ENCODE data around the gene MAN1B1.
A peak's percentile ranks its signal among the peaks of the same experiment; 100 is the strongest.

Gene MAN1B1

DNA sequence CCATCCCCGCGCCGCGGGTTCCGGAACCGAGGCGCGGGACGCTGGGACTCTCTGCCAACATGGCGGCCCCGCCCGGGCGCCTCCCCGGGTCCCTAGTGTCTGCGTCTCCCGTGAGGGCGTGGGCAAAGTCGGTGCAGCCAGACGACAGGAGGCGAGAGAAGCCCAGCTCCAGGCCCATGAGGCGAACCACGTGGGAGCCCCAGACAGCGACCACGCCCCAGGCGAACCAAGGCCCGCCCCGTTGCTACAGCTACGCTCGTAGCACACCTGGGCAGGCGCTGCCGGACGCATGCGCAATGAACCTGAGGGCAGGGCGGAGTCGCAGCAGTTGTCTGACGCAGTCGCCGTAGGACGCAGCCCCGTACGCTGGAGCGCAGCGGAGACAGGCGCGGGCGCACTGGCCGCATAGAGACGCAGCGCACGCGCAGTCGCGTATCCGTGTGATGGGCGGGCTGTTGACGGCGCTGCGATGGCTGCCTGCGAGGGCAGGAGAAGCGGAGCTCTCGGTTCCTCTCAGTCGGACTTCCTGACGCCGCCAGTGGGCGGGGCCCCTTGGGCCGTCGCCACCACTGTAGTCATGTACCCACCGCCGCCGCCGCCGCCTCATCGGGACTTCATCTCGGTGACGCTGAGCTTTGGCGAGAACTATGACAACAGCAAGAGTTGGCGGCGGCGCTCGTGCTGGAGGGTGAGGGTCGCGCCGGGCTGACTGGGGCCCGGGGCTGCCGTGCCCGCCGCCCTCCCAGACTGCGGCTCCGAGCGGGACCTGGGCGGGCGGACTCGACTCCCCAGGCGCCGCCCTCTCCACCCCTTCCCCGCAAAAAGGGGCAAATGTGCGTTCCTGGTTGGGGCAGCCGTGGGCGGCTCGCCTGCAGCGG is at the start of gene MAN1B1:
MAN1B1 (plus strand) TSS at position 455 of the 878 bp plus-strand sequence; CDS start at position 470, 15 bp downstream.
- H3K27ac Mint-ChIP-seq = peak within 1 kb of the TSS; percentile 90

DNA sequence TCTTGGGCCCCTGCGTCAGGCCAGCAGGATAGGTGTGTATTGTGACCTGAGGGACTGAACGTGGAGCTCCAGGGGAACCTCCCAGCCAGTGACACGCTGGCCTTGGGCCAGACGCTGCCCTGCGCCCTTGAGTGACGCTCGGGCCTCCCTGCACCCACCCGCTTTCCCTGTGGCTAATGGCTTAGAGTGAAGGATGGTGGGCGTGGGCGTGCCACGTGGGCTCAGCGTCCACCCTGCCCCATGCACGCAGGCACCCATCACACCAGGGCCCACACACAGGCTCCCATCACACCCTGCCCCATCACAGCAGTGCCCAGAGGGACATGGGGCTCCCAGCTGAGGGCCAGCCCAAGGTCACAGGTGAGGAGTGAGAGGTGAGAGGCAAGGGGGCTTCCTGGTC is 49.8 kb upstream of the MAN1B1 start:
- Mint-ChIP-seq H3K4me1 (ENCODE audit: low read depth) (peaks cover 20% of the 10 kb centered on the region), H3K4me3 (no peak overlapping the region), H3K27me3 (ENCODE audit: low read depth) (no peaks in the 10 kb centered on the region), H3K27ac (no peak overlapping the region), H3K9me3 (no peaks in the 10 kb centered on the region), H3K36me3 (ENCODE audit: low read depth) (no peaks in the 10 kb centered on the region)

More for the DNA sequence above, at the start of gene MAN1B1:
- Mint-ChIP-seq H3K36me3 (ENCODE audit: low read depth) (peaks cover 15% of the 10 kb centered on the region), H3K9me3 (no peaks in the 10 kb centered on the region), H3K27me3 (ENCODE audit: low read depth) (no peaks in the 10 kb centered on the region), H3K4me1 (ENCODE audit: low read depth) (peaks cover 28% of the 10 kb centered on the region), H3K4me3 (peak within 1 kb of the TSS; percentile 93)

DNA sequence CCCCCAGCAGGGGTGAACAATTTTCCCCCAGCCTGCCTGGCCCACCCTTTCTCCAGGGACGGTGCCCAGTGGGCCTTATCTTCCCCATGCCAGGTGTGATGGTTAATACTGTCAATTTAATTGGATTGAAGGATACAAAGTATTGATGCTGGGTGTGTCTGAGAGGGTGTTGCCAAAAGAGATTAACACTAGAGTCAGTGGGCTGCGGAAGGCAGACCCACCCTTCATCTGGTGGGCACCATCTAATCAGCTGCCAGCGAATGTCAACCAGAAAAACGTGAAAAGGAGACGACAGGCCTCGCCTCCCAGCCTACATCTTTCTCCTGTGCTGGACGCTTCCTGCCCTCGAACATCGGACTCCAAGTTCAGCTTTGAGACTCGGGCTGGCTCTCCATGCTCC is 49.3 kb upstream of the MAN1B1 start:
- no peaks in the 10 kb centered on the region for H3K27me3 Mint-ChIP-seq (ENCODE audit: low read depth)
- no peak overlapping the region for H3K4me3 Mint-ChIP-seq
- H3K36me3 Mint-ChIP-seq (ENCODE audit: low read depth) = no peaks in the 10 kb centered on the region
- H3K9me3 Mint-ChIP-seq = no peaks in the 10 kb centered on the region
- H3K27ac Mint-ChIP-seq = no peak overlapping the region
- H3K4me1 Mint-ChIP-seq (ENCODE audit: low read depth) = peaks cover 17% of the 10 kb centered on the region

DNA sequence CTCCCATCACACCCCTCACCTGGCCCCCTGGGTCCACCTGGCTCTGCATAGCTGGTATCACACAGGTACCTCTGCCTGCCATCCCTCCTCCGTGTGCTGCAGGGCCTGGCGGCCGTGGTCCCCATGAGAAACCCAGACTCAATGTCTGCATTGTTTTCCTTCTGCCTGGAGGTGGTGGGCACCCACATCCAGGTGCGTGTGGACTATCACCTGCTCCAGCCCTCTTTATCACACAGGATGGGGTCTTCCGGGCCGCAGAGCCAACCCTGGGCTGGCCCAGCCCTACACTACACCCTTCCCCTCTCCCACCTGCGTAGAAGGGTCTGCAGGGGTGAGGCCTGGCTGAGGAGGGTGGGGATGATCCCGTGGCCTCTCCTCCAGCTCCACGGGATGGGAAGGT is 47.9 kb upstream of the MAN1B1 start:
- no peak overlapping the region for H3K4me3 Mint-ChIP-seq
- H3K36me3 Mint-ChIP-seq (ENCODE audit: low read depth) = no peaks in the 10 kb centered on the region
- peaks cover 9% of the 10 kb centered on the region for H3K4me1 Mint-ChIP-seq (ENCODE audit: low read depth)
- no peaks in the 10 kb centered on the region for H3K9me3 Mint-ChIP-seq
- no peaks in the 10 kb centered on the region for H3K27me3 Mint-ChIP-seq (ENCODE audit: low read depth)
- no peak overlapping the region for H3K27ac Mint-ChIP-seq

DNA sequence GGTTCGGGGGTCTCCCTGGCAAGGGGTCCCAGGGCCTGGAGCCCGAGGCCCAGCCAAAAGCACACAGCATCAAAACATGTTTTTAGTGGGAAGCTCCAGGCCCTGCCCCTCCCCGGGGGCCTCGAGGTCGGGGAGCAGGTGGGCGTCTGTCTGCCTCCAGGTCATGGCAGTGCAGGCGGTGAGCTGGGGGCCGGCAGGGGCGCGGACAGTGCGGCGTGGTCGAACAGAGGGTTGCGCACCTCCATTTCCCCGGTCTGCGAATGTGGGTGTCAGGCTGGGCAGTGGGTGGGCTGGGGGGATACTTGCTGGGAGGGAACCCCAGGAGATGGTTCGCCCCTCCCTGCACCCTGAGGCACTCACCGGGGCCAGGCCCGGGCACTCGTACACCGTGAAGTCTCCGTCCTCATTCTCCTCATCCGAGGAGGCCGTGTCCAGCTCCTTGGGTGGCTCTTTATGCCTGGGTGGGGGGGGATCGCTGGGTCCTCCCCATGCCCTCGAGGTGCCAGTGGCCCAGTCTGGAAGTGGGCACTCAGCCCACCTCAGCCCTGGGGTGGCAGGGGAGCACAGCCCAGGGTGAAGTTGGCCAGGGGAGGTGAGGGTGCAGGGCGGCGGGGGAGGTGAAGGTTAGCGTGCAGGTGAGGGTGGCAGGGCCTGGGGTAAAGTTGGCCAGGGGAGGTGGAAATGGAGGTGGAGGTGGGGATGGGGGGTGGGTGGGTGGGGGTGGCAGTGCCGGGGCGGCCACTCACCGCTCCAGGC is 47.0 kb upstream of the MAN1B1 start:
- H3K4me1 Mint-ChIP-seq (ENCODE audit: low read depth) = peaks cover 5% of the 10 kb centered on the region
- no peaks in the 10 kb centered on the region for H3K36me3 Mint-ChIP-seq (ENCODE audit: low read depth)
- H3K4me3 Mint-ChIP-seq = no peak overlapping the region
- peaks cover 4% of the 10 kb centered on the region for H3K27me3 Mint-ChIP-seq (ENCODE audit: low read depth)
- H3K9me3 Mint-ChIP-seq = no peaks in the 10 kb centered on the region
- no peak overlapping the region for H3K27ac Mint-ChIP-seq

DNA sequence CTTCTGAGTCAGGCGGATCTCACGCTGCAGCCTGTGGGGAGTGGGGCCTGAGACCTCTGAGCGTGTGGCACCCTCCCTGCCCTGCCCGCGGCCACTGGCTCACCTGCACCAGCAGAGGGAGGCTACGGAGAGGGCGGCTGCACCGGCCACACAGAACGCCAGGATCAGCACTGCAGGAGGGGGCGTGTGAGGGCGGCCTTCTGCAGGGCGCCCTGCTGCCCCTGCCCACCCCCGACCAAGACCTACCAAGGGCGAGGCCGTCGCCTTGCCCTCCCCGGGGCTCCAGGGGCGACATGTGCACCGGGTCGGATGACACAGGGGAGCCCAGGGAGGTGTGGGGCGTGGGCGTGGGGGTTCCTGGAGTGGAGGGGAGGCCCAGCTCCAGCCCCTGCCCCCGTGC is 46.2 kb upstream of the MAN1B1 start:
- Mint-ChIP-seq H3K36me3 (ENCODE audit: low read depth) (no peaks in the 10 kb centered on the region), H3K27ac (no peak overlapping the region), H3K4me1 (ENCODE audit: low read depth) (peaks cover 3% of the 10 kb centered on the region), H3K9me3 (no peaks in the 10 kb centered on the region), H3K27me3 (ENCODE audit: low read depth) (peaks cover 8% of the 10 kb centered on the region), H3K4me3 (no peak overlapping the region)

DNA sequence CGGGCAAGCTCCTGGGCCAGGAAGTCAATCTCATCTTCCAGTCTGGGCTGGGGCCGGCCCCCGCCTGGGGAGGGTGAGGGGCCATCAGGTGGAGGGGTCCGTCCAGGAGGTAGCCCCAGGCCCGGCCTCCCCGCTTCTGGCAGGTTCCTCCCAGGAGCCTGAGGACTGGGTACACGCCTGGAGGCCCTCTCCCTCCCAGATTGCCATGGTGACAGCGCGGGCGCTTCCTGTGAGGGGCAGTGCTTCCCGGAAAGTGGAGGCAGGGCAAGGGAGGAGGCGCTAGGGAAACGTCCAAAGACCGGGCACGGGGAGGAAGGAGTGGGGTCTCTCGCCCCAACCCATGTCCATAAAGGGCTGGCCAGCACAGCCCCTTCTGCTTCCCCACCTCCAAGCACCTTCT is 45.7 kb upstream of the MAN1B1 start:
- peaks cover 3% of the 10 kb centered on the region for H3K4me1 Mint-ChIP-seq (ENCODE audit: low read depth)
- no peak overlapping the region for H3K4me3 Mint-ChIP-seq
- no peak overlapping the region for H3K27ac Mint-ChIP-seq
- no peaks in the 10 kb centered on the region for H3K36me3 Mint-ChIP-seq (ENCODE audit: low read depth)
- H3K9me3 Mint-ChIP-seq = no peaks in the 10 kb centered on the region
- H3K27me3 Mint-ChIP-seq (ENCODE audit: low read depth) = peaks cover 8% of the 10 kb centered on the region

DNA sequence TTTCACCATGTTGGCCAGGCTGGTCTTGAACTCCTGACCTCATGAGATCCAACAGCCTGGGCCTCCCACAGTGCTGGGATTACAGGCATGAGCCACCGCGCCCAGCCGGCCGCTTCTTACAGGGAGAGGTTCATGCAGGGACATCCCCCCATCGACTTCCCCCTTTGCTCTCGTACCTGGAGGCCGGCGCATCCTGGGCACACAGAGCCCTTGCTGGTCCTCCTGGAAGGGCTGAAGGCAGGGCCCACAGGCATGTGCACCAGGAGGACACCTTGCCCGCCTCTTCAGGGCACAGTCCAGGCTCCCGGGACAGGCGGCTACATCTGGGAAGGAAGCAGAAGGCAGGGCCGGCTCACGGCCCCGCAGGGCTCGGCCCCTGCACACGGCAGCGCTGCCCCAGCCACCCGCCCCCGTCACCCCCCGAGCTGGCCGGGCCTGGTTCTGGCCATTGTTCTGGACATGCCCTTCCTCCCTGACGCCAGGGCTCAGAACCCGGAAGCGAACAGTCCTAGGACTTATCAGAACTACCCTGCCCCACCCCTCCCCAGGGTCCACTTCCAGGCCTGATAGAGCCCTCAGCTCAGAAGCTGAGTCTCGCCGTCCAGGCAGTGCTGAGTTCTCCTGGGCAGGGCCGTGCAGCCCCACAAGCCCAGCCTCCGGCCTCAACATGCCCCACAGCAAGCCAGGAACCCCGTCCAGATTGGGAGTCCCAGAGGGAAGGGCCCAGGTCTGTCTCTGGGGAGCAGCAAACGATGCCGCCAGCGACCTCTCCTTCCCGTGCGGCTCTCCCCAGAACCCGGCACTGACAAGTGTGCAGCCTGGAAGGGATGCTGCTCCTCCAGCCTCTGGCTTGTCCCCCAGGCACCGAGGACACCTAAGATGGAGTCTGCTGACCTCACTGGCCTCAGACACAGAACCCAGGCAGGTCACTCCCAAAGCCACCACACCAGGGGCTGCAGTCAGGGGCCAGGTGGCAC is 43.7 kb upstream of the MAN1B1 start:
- peaks cover 22% of the 10 kb centered on the region for H3K27me3 Mint-ChIP-seq (ENCODE audit: low read depth)

DNA sequence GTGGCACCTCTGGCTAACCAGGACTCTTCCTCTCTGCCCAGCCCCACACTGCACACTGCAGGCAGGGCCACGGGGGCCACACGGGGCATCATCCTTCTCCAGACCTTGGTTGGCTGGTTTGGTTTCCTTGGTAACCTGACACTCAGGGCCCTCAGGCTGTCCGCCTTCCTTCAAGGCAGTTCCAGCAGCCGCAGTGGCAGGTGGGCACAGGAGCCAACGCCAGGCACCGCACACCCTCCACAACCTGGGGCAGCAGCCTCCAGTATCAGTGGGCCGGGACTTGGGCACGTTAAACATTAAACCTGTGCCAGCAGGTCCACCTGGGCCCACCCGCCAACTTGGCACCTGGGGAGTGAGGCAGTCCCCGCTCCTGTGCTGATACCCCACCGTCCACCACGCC is 42.7 kb upstream of the MAN1B1 start:
- H3K9me3 Mint-ChIP-seq = no peaks in the 10 kb centered on the region
- H3K36me3 Mint-ChIP-seq (ENCODE audit: low read depth) = no peaks in the 10 kb centered on the region
- H3K4me1 Mint-ChIP-seq (ENCODE audit: low read depth) = peaks cover 3% of the 10 kb centered on the region
- peak overlapping the region; percentile 78 for H3K4me3 Mint-ChIP-seq
- H3K27ac Mint-ChIP-seq = no peak overlapping the region
- peaks cover 24% of the 10 kb centered on the region for H3K27me3 Mint-ChIP-seq (ENCODE audit: low read depth)

More for the DNA sequence above, 43.7 kb upstream of the MAN1B1 start:
- Mint-ChIP-seq H3K4me1 (ENCODE audit: low read depth) (peaks cover 3% of the 10 kb centered on the region), H3K27ac (no peak overlapping the region), H3K4me3 (no peak overlapping the region), H3K36me3 (ENCODE audit: low read depth) (no peaks in the 10 kb centered on the region), H3K9me3 (no peaks in the 10 kb centered on the region)

DNA sequence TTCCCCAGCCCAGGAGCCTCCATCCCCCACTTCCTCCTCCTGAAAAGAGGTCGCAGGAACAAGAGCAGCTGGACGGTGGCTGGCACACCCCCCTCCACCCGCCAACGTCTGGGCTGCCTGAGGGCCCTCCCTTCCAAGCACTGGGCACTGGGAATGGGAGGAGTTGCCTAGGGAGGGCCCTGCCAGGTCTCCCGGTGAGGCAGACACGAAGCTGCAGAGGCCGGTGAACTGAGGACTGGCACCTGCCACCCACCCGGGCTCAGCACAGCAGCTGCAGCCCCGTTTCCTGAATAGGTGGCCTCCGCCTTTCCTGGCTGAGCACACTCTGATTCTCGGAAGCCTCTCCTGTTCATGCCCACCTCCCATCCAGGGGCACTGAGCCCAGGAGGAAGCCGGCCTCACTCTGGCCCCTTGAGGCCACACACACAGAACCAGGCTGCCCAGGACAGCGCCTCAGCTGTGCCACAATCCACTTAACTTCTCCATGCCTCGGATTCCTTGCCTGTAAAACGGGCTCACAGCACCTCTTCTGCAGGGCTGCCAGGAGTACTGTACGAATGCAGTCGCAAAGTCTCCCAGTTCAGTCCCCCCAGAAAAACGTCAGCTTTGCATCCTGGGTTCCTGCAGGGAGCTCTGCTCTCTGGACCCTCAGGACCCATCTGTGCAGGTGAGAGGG is 42.1 kb upstream of the MAN1B1 start:
- Mint-ChIP-seq H3K4me3 (peak overlapping the region; percentile 78), H3K36me3 (ENCODE audit: low read depth) (no peaks in the 10 kb centered on the region), H3K27me3 (ENCODE audit: low read depth) (peaks cover 27% of the 10 kb centered on the region), H3K4me1 (ENCODE audit: low read depth) (peaks cover 3% of the 10 kb centered on the region), H3K27ac (no peak overlapping the region), H3K9me3 (no peaks in the 10 kb centered on the region)

DNA sequence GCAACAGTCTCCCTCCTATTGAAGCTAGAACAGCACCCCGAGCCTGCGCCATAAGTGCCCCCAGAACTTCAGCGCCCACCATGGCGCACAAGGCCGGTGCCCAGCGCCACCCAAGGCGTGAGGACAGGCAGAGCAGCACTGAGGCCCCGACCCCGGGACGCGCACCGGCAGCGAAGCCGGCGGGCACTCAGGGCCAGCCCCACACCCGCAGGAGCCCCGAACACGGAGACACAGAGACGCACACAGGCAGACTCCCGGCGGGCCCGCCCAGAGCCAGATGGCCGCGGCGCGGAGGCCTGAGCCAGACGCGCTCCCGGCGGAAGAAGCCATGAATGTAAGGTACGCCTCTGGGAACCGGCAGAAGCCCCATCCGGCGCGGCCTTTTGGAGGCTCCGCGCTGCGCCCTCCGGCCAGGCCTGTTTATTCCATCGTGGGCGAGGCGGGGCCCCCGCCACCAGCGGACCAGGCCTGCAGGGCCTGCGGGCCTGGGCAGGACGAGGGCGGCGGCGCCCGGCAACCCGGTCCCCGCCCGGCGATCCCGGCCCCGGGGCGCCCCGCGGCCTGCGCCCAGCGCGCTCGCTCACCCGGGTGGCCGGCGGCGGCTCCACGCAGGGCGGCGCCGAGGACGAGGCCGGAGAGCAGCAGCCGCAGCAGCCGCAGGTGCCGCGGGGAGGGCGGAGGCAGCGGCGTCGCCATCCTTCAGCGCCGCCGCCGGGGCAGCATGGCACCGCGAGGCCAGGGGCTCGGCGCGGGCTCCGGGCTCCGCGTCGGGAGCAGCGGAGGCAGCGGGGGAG is 41.3 kb upstream of the MAN1B1 start:
- peaks cover 3% of the 10 kb centered on the region for H3K4me1 Mint-ChIP-seq (ENCODE audit: low read depth)

DNA sequence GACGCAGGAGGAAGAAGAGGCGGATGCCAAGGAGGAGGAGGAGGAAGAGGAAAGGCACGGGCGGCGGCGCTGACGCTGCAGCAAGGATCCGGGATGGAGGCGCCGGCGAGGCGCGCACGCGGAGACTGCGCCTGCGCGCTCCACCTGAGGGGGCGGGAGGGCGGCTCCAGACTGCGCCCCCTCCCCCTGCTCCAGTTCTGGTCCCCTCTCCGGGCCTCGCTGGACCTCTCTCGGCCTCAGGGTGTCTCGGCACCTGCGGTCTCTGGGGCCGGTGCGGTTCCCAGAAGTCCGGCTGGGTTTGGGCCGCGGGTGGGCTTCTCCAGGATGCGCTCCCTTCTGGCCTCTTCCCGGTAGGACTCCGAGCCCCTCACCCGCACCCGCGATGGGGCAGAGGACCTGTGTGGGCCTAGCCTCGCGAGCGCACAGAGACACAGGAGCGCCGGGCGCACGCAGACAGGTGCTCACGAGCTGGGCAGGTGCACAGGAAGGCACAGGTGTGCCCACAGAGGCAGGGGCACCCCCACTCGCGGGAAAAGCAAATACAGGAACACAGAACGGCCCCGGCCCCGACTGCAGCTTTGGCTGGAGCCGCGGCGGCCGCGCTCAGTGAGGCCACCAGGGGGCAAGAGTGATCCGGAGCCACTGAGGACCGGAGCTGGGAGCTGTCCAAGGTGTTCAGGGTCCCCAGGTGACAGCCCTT is 40.5 kb upstream of the MAN1B1 start, which contains the start of gene NPDC1:
NPDC1 (minus strand) TSS at position 90 of the 700 bp plus-strand sequence. CDS start 188 bp downstream, outside the sequence.
- H3K9me3 Mint-ChIP-seq = no peaks in the 10 kb centered on the region
- H3K4me3 Mint-ChIP-seq = peak within 1 kb of the TSS; percentile 78
- H3K36me3 Mint-ChIP-seq (ENCODE audit: low read depth) = no peaks in the 10 kb centered on the region
- H3K27ac Mint-ChIP-seq = no peak within 1 kb of the TSS
- H3K27me3 Mint-ChIP-seq (ENCODE audit: low read depth) = peaks cover 37% of the 10 kb centered on the region
- peaks cover 3% of the 10 kb centered on the region for H3K4me1 Mint-ChIP-seq (ENCODE audit: low read depth)

More for the DNA sequence above, 41.3 kb upstream of the MAN1B1 start:
- Mint-ChIP-seq H3K4me3 (peak overlapping the region; percentile 78), H3K9me3 (no peaks in the 10 kb centered on the region), H3K27ac (no peak overlapping the region), H3K36me3 (ENCODE audit: low read depth) (no peaks in the 10 kb centered on the region), H3K27me3 (ENCODE audit: low read depth) (peaks cover 34% of the 10 kb centered on the region)

All from T-helper 1 cell treated with Interleukin-12 subunit alpha and Interleukin-12 subunit beta and Interleukin-4 antibody, amounts not matched to agents 30 μg/mL and 1 μg/mL, for 36 hours (primary cell).